CD4-positive, alpha-beta T cell treated with Interleukin-4 for 1 hour (primary cell): Measurements from ENCODE around the gene NEK1.
"Not testable (repeated sequence)": the region's sequence is repeated elsewhere in the genome, so short reads cannot be mapped to it uniquely, and the experiment has no call there.

Experiments used
- DNase-seq, 2 donors: peaks; one replicate each; pipeline ENCODE4 v3.0.0-alpha.2; 2020 to 2022

NEK1 gene

GRCh38 chr4:169626331-169627282, 14.2 kb upstream of the NEK1 start:
- DNase-seq = no peak

- no peak for DNase-seq
Measured at GRCh38 chr4:169625886-169626285, 13.5 kb upstream of the NEK1 start.

GRCh38 chr4:169624012-169624411, 11.6 kb upstream of the NEK1 start:
- DNase-seq = not testable (repeated sequence)

GRCh38 chr4:169622566-169622965, 10.2 kb upstream of the NEK1 start:
- DNase-seq = no peak

GRCh38 chr4:169621731-169622492, 9.5 kb upstream of the NEK1 start:
- peak; percentile 72 to 89 for DNase-seq

GRCh38 chr4:169620880-169621248, 8.5 kb upstream of the NEK1 start:
- peak in 1 of 2 donors; percentile 38 for DNase-seq

GRCh38 chr4:169619958-169620879, 7.8 kb upstream of the NEK1 start, which contains the start of gene CLCN3:
CLCN3 (plus strand) TSS chr4:169620578; CDS start chr4:169635929, 15,351 bp downstream.
- peak; percentile 91 to 96 for DNase-seq

GRCh38 chr4:169619518-169619957, 7.2 kb upstream of the NEK1 start:
- DNase-seq = peak; percentile 72 to 76

GRCh38 chr4:169618986-169619385, 6.6 kb upstream of the NEK1 start:
- no peak for DNase-seq

- DNase-seq = peak in 1 of 2 donors; percentile 41
Measured at GRCh38 chr4:169618286-169618685, 5.9 kb upstream of the NEK1 start.

- DNase-seq = no peak
Measured at GRCh38 chr4:169617306-169617705, 4.9 kb upstream of the NEK1 start.

- no peak for DNase-seq
Measured at GRCh38 chr4:169616846-169617245, 4.5 kb upstream of the NEK1 start.

- no peak for DNase-seq
Measured at GRCh38 chr4:169615467-169616106, 3.2 kb upstream of the NEK1 start.

- DNase-seq = peak; percentile 81 to 85
Measured at GRCh38 chr4:169612871-169613859, 782 bp upstream of the NEK1 start.

GRCh38 chr4:169611157-169611556, 1.2 kb downstream of the NEK1 start:
- no peak for DNase-seq

- DNase-seq = no peak
Measured at GRCh38 chr4:169604903-169605331, 7.5 kb downstream of the NEK1 start.

- DNase-seq = no peak
Measured at GRCh38 chr4:169604131-169604900, 8.1 kb downstream of the NEK1 start.

- DNase-seq = no peak
Measured at GRCh38 chr4:169603312-169603711, 9.1 kb downstream of the NEK1 start.

GRCh38 chr4:169601016-169601771, 11.2 kb downstream of the NEK1 start:
- no peak for DNase-seq
